ENCODE results near the gene ISM1. TPM values are rescaled to one million over a fixed set of nuclear protein-coding genes. Genes with fewer than 3 reads are reported as not detected.

ISM1 gene
- total RNA-seq, 6 donors from 2014 or later = 2.2 to 7.4 (median 2.3) TPM; not detected in 1

GRCh38 chr20:13286052-13286451 lies 65.0 kb downstream of the ISM1 start:
- Histone ChIP-seq H3K9me3 (no peaks in the 10 kb centered on the region), H3K4me1 (no peaks in the 10 kb centered on the region), H3K27ac (no peak overlapping the region), H3K4me3 (no peak overlapping the region), H3K27me3 (no peaks in the 10 kb centered on the region), H3K36me3 (no peaks in the 10 kb centered on the region)
- DNase-seq (no peak), ATAC-seq (ENCODE audit: low FRiP score in 2 of 2) (no peak)
- 87 to 89% methylated on average over 5 of the region's 5 CpGs for WGBS, 2 donors
- TF ChIP-seq POLR2A (IDR thresholded peaks at IDR 0.05) (no peak), POLR2AphosphoS5 (IDR thresholded peaks at IDR 0.05) (no peak), EP300 (IDR thresholded peaks at IDR 0.05) (no peak), CTCF (IDR thresholded peaks at IDR 0.05) (no peak)

- Histone ChIP-seq H3K27me3 (no peaks in the 10 kb centered on the region), H3K9me3 (no peaks in the 10 kb centered on the region), H3K36me3 (no peaks in the 10 kb centered on the region), H3K27ac (no peak overlapping the region), H3K4me1 (no peaks in the 10 kb centered on the region), H3K4me3 (no peak overlapping the region)
- DNase-seq (peak in 1 of 2 donors; percentile 55), ATAC-seq (ENCODE audit: low FRiP score in 2 of 2) (peak in 1 of 2 donors; percentile 71)
- WGBS, 2 donors = 55 to 80% methylated on average over 7 of the region's 7 CpGs
- TF ChIP-seq POLR2A (IDR thresholded peaks at IDR 0.05) (no peak), EP300 (IDR thresholded peaks at IDR 0.05) (no peak), POLR2AphosphoS5 (IDR thresholded peaks at IDR 0.05) (no peak), CTCF (IDR thresholded peaks at IDR 0.05) (no peak)
These were observed 65.5 kb downstream of the ISM1 start for GRCh38 chr20:13286607-13287006.

- H3K27me3 ChIP-seq = no peaks in the 10 kb centered on the region
- no peaks in the 10 kb centered on the region for H3K4me1 ChIP-seq
- H3K4me3 ChIP-seq = no peak overlapping the region
- H3K9me3 ChIP-seq = no peaks in the 10 kb centered on the region
- H3K27ac ChIP-seq = no peak overlapping the region
- DNase-seq = peak in 1 of 2 donors; percentile 17
- 92 to 98% methylated on average over 12 of the region's 12 CpGs for WGBS, 2 donors
- TF ChIP-seq POLR2AphosphoS5 (IDR thresholded peaks at IDR 0.05) = no peak
- TF ChIP-seq EP300 (IDR thresholded peaks at IDR 0.05) = no peak
- no peak for TF ChIP-seq CTCF (IDR thresholded peaks at IDR 0.05)
- no peak for TF ChIP-seq POLR2A (IDR thresholded peaks at IDR 0.05)
- no peaks in the 10 kb centered on the region for H3K36me3 ChIP-seq
- no peak for ATAC-seq (ENCODE audit: low FRiP score in 2 of 2)
These were observed 67.3 kb downstream of the ISM1 start for GRCh38 chr20:13288357-13288756.

GRCh38 chr20:13289031-13289430 lies 68.0 kb downstream of the ISM1 start:
- no peaks in the 10 kb centered on the region for H3K36me3 ChIP-seq
- no peak for TF ChIP-seq EP300 (IDR thresholded peaks at IDR 0.05)
- TF ChIP-seq POLR2A (IDR thresholded peaks at IDR 0.05) = no peak
- no peak for TF ChIP-seq CTCF (IDR thresholded peaks at IDR 0.05)
- no peak for TF ChIP-seq POLR2AphosphoS5 (IDR thresholded peaks at IDR 0.05)
- H3K4me3 ChIP-seq = no peak overlapping the region
- 94 to 95% methylated on average over 6 of the region's 6 CpGs for WGBS, 2 donors
- no peak for DNase-seq
- no peaks in the 10 kb centered on the region for H3K9me3 ChIP-seq
- H3K27me3 ChIP-seq = no peaks in the 10 kb centered on the region
- H3K4me1 ChIP-seq = no peaks in the 10 kb centered on the region
- H3K27ac ChIP-seq = no peak overlapping the region
- ATAC-seq (ENCODE audit: low FRiP score in 2 of 2) = no peak

GRCh38 chr20:13290724-13291123 lies 69.7 kb downstream of the ISM1 start:
- ATAC-seq (ENCODE audit: low FRiP score in 2 of 2) = no peak
- 89 to 95% methylated on average over 2 of the region's 2 CpGs for WGBS, 2 donors
- H3K36me3 ChIP-seq = no peaks in the 10 kb centered on the region

More at GRCh38 chr20:13290724-13291123, 69.7 kb downstream of the ISM1 start:
- Histone ChIP-seq H3K27ac (no peak overlapping the region), H3K4me1 (no peaks in the 10 kb centered on the region), H3K9me3 (no peaks in the 10 kb centered on the region), H3K4me3 (no peak overlapping the region), H3K27me3 (no peaks in the 10 kb centered on the region)
- DNase-seq = no peak
- TF ChIP-seq CTCF (IDR thresholded peaks at IDR 0.05) (no peak), POLR2A (IDR thresholded peaks at IDR 0.05) (no peak), EP300 (IDR thresholded peaks at IDR 0.05) (no peak), POLR2AphosphoS5 (IDR thresholded peaks at IDR 0.05) (no peak)

Measured in upper lobe of left lung (tissue), 6 donors.